NCI-H187 (cell line): Measurements from ENCODE around the gene DAO.
"Not testable (repeated sequence)": the region's sequence is repeated elsewhere in the genome, so short reads cannot be mapped to it uniquely, and the experiment has no call there.

Source experiments
- DNase-seq, 2 experiments: peaks; one replicate each; lab custom pipeline; 2025; lab: John Stamatoyannopoulos, UW

DAO gene

DNA sequence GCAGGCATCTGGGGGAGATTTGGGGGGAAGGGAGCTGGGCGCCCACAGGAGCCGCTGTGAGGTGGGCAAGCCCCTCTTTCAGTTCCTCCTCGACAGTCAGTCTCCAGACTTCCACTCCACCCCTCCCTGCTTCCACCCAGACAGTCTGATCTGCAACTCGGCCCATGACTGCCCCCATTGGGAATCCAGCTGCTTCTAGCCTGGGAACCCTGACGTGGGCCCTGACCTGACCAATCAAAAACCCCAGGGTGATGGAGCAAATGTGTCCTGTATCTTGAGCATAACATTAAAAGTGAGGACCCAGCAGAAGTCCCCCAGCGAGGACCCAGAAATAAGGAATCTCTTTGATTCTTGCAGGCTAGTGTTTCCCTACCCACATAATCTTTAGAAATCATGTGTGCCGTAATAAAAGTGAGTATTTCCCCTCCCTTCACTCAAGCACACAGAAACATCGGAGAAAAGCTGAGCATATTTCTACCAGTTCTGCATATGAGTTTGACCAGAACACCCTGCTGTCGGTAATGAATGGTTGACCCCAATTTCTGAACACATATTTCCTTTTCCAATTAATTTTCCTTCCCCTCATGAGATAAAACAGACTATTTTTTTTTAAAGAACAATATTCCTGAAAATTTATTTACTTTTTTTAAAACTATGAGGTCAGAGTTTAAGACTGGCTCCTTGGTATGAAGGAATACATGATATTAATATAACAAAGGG, 28.9 kb upstream of the DAO start:
- no peak for DNase-seq

DNA sequence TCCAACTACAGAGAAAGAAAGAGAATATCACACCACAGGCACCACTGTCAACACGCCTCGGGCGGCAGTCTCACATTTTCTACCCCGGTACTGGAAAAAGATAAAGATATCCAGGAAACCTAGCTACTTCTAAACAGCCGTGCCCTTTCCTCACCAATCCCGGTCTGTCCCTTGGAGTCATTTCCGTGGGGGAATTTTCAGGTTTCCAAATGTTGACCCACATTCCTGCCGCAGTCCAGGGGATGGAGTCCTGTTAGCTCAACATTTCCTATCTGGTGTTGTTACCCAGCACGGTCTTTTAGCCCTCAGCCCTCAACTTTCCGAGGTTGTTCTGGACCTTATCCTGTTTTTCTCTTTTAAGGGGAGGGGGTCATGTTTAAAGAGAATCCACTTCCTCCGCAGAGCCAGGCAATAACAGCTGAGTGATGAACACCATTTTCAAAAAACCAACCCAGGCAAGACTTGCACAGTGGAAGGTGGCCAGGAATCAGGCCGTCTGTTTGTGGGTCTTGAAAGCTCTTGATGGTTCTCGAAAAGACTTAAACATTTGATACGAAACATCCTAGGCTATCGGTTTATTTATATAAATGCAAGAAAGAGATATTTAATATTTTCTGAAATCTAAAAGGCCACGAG, 27.1 kb upstream of the DAO start:
- no peak for DNase-seq

DNA sequence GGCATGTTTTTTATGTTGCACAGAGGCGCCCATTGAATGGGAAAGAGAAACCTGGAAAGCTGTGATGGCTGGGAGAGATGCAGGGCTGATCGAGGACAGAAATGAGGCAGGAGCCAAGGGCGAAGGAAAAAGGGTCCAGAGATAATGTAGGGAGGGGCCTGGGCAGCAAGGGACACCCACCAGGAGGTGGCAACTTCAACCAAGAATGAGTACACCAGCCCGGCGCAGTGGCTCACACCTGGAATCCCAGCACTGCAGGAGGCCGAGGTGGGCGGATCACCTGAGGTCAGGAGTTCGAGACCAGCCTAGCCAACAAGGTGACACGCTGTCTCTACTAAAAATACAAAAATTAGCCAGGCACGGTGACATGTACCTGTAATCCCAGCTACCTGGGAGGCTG, 26.5 kb upstream of the DAO start:
- DNase-seq = no peak

DNA sequence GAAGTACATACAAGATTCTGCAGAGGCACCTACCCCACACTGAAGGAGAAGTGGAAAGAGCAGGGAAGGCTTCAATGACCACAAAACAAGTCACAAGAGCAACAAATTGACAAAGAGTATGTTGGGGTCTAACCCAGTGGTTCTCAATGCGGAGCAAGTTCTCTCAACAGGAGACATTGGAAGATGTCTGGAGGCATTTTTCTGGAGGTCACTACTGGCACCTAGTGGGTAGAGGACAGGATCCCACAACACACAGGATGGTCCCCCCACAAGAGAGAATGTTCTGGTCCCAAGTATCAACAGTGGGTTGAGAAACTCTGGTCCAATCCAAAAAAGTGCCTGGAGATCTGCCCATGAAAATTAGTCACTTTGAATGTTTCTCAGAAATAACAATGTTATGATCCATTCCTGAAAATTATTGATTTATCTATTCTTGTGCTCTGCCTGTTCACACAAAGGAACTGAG, 25.9 kb upstream of the DAO start:
- no peak for DNase-seq

DNA sequence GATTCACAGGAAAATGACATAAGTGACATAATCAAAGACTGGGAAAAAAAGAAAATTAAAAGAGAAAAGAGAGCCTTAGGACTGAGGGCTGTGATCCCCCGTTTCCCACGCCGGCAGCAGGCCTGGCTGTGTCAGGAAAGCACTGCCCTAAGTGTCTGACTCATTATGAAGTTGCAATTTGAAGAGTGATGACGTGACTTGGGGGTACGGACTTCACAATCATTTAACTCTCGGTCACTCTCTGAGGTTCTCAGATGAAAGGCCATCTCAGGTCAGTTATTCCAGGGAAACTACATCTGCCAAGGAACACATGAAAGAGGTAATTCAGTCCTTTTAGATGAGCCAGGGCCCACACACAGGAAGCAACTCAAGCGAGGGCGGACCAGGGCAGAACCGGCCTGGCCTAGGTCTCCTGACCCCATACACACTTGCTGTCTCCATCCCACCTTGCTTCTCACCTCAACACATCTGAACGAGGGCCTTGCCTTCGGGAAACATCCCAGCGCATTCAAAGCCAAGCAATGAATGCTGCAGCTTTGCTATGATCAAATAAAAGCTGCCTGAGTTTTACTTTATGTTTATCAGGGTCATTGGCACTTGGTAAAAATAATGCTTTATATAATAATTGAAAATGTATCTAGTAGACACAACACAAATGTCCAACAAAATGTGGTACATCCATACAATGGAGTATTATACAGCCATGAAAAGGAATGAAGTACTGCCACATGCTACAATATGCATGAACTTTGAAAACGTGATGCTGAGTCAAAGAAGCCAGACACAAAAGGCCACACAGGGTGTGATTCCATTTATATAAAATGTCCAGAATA, 25.2 kb upstream of the DAO start:
- no peak for DNase-seq

DNA sequence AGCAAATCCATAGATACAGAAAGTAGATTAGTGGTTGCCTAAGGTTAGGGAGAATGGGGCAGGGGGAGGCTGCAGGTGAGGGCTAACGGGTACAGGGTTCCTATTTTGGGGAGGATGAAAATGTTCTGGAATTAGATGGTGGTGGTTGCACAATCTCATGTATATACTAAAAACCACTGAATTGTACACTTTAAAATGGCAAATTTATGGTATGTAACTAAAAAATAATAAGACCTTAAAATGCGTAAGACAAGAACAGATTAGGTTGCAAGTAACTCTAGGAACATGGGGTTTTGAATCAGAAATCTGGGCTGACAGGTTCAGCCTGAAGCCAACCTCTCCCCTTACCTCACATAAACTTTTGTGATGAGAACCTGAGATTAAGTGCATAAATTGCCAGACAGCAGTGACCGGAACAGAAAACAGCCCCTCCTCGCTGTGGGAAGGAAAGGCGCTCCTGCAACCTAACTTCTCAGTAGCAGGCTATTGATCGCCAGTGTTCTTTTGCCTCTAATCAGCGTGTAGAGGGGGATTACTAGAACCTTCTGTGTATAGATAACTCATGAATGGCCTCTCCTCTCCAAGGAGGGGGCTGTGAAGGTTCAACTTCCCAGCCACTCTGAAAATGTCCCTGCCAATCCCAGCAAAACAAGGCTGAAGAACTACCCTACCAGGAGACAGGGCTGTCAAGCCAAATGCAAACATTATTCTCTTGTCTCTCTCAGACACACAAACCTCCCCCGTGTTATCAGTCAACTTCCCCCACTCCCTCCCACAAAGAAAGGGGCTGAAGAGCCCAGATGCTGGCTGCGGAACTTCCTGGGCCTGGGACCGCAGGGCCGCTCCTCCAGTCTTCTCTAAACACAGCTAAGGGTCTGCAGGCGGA, 24.4 kb upstream of the DAO start:
- DNase-seq = no peak

DNA sequence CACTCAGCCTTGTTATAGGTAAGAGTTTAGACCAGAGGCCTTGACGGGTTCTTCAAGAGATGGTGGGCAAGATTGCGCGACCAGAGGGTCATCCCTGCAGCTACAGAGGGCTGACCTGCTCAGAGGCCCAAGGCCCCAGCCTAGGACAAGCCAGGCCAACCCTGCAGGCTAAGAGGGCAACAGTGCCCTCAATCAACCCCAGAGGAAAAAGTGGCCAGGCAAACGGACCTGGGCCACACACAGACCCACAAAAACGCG, 23.8 kb upstream of the DAO start:
- DNase-seq = no peak

DNA sequence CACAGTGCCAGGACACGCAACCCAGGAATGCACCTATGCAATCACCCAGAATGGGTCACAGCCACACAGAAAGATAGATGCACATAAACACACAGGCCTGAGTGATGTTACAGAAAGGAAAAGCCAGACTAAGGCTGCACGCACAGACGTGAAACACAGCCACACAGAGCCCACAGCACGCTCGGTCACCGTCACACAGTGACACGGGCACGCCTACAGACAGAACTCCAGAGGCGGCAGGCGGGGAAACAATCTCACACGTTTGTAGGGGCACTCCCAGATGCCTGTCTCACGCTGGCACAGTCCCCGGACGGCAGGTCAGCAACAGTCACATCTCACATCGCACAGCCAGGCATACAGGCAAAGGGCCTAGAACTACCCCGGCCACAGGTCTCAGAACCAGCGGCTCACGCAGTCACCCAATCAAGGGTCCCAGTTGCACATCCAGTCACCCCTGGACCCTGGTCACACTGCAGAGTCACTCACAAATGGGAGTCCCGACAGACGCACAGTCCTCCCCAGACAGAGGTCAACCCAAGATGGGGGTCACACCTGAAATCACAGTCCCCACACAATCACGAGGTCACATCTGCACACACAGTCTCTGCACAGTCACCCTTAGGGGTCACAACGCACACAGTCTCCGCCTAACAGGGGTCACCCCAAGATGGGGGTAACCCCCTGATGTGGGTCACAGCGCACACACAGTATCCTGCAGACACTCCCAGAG, 23.3 kb upstream of the DAO start:
- no peak for DNase-seq

DNA sequence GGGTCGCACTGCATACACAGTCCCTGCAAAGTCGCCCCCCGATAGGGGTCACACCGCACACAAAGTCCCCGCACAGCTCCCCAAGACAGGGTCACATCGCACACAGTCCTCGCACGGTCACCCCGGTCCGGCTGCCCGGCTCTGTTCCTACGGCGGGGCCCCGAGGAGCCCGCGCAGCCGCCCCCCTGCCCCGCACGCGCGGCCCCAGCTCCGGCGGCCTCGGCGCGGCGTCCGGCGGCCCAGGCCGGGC, 22.8 kb upstream of the DAO start:
- DNase-seq = no peak

DNA sequence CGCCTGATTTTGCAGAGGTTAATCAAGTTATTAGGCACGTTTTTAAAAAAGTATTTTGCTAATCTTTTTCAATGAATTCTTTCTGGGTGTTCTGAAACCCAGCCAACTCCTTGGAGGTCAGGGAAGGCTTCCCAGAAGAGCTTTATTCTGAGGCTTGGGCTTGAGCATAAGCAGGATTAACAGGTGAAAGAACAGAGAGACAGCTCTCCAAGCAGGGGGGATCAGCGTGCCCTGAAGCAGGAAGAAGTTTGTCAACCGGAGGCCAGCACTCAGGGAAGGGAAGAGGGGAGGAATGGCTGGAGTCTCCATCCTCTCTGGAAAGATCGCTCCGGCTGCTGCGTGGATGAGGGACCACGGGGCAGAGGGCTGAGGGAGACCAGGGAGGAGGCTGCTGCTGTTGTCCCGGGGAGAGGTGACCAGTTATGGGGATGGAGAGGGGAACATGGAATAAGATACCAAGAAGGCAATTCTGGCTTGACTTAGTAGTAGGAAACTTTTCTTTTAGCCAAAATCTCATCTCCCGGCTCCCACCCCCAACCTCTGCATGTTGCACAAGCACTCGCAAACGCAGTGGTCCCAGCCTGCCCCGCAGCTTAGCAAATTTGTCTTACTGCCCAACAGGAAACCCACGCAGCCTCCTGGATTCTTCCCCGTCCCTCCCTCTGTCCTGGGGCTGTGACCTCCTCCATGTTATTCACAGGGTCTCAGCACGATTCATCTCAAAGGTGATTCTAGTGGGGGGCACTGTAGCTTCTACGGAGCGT, 21.4 kb upstream of the DAO start:
- DNase-seq = no peak

DNA sequence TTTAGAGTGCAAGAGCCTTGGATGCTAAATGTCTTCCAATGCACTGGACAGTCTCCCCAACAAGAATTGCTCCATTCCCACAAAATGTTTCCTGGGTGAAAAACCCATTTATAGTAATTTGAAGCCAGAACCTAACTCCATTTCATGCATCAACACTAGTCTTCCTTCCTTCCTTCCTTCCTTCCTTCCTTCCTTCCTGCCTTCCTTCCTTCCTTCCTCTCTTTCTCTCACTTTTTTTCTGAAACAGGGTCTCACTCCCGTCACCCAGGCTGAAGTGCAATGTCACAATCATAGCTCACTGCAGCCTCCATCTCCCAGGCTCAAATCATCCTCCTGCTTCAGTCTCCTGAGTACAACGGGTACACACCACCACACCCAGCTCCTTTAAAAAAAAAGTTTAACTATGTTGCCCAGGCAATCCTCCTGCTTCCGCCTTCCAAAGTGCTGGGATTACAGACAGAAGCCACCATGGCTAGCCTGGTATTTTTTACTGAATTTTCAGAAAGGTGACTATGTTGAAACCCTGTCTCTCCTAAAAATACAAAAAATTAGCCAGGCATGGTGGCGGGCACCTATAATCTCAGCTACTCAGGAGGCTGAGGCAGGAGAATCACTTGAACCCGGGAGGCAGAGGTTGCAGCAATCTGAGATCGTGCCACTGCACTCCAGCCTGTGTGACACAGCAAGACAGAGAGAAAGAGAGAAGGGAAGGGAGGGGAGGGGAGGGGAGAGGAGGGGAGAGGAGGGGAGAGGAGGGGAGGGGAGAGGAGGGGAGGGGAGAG, 20.6 kb upstream of the DAO start:
- not testable (repeated sequence) for DNase-seq

DNA sequence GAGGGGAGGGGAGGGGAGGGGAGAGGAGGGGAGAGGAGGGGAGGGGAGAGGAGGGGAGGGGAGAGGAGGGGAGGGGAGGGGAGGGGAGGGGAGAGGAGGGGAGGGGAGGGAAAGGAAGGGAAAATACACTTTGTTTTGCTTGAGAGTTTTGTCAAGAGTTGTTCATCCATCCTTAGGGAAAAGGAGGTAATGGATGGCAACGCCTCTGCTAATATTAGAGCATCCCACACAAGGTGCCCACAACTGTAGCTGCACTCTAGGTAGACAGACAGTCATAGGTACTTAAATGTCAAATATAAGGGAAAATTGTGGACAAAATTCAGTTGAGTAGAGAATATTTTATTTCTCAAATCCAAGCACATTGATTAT, 20.0 kb upstream of the DAO start:
- DNase-seq = no peak

DNA sequence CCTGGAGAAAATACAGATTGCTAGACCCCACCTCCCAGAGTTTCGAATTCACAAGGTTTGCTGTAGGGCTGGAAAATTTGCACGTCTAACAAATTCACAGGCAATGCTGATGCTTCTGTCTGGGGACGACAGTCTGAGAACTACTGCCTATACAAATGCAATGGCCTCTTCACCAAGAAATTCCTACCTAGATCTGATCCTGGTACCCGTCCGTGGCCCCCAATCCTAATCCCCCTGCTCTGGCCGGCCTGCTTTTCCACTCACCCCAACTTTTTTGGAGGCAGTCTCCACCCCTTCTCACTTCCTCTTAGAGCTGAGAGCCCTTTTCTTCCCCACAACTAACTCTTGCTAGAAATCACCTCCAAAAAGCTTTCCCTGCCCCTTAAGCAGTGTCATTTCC, 19.4 kb upstream of the DAO start:
- DNase-seq = no peak

DNA sequence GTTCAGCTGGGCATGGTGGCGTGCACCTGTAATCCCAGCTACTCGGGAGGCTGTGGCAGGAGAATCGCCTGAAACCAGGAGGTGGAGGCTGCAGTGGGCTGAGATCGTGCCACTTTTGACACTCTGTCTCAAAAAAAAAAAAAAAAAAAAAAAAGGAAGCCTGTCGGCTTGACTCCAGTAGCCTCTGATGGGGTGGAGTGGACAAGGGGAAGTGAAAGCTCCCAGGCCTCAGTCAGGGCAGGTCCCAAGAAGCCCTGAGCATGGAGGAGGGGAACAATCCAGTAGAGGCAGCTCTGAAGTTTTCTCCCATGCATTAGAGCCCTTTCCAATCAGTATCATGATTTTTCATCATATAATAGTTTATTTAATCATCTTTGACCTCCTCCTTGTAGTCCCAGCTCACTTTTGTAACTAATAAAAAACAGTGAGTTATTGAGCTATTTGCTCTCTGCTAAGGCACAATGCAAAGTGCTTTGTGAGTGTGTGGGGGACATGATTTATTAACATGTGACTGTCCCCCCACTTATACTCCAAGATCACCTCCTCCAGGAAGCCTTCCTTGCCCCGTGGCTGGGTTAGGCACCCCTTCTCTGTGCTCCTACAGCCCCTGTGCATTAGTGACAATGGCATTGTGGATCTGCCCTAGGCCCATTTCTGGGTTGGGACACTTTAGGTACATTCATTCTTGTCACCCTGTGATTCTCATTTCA, 17.9 kb upstream of the DAO start:
- DNase-seq = no peak

DNA sequence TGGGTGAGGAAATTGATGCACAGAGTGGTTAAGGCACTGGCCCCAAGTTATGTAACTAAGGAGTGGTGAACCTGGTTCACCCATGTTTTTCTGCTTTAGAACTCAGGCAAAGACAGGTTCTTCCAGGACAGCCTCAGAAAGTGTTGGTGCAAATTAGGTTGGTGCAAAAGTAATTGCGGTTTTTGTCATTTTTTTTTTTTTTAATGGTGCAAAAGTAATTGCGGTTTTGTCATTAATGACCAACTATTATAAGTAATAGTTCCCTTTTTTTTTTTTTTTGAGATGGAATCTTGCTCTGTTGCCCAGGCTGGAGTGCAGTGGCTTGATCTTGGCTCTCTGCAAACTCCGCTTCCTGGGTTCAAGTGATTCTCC, 17.3 kb upstream of the DAO start:
- DNase-seq = no peak

DNA sequence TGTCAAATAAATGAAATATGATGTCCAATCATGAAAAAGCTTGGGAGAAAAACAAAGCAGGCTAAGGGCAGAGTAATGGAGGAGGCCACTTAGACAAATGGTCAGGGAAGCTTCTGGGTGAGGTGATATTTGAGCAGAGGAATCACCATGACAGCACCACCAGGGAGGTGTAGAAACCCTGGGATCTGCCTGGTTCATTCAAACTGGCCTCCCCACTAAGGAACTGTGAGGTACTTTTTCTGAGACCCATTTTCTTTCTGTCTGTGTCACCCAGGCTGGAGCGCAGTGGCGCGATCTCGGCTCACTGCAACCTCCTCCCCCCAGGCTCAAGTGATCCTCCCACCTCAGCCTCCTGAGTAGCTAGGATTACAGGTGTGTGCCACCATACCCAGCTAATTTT, 14.7 kb upstream of the DAO start:
- no peak for DNase-seq

DNA sequence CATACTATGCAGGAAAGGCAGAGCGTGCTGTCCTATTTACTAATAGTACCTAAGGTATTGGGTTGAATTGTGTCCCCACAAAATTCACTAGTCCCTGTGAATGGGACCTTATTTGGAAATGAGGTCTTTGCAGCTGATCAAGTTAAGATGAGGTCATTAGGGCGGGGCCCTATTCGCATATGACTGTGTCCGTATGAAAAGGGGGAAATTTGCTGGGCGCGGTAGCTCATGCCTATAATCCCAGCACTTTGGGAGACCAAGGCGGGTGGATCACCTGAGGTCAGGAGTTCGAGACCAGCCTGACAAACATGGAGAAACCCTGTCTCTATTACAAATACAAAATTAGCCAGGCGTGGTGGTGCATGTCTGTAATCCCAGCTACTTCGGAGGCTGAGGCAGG, 13.8 kb upstream of the DAO start:
- DNase-seq = not testable (repeated sequence)

DNA sequence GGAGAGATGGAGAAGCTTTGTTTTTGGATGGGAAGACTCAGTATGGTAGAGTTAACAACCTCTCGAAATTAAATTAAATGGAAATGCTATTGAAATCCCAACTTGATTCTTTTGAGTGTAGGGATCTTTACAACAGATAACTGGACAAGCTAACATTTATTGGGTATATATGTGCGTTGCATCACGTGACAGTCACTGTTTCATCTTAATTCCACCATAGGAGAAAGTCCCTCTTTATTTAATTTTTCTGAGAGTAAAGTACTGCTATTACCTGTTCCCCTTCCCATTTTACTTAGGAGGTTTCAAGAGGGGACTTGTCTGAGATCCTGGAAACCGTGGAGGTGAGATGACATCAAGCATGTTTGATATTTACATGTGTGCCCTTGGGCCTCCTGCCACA, 11.1 kb upstream of the DAO start:
- no peak for DNase-seq

DNA sequence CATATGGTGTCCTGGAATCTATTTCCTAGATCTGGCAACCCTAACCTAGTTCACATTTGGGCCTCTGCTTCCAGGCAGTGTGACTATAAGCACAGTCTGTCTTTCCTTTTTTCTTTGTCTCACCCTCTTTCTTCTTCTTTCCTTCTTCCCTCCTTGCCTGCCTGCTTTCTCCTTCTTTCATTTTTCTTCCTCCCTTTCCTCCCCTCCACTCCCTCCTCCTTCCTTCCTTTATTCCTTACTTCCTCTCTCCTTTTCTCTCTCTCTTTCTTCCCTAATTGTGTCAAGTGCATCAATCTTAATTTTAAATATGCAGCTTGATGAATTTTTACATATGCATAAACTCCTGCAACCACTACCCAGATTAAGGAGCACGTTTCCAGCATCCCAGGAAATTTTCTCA, 4.6 kb upstream of the DAO start:
- no peak for DNase-seq
